Measurements from ENCODE around the gene MAPK10.
"Not testable (repeated sequence)": the region's sequence is repeated elsewhere in the genome, so short reads cannot be mapped to it uniquely, and the experiment has no call there.

The MAPK10 gene

GRCh38 chr4:86334020-86334750 is 25.7 kb downstream of the MAPK10 start:
- DNase-seq = no peak

GRCh38 chr4:86333236-86333635 is 26.6 kb downstream of the MAPK10 start:
- no peak for DNase-seq

GRCh38 chr4:86330961-86331742 is 28.7 kb downstream of the MAPK10 start:
- no peak for DNase-seq

GRCh38 chr4:86330411-86330810 is 29.4 kb downstream of the MAPK10 start:
- not testable (repeated sequence) for DNase-seq

- no peak for DNase-seq
Measured at GRCh38 chr4:86329431-86329830, 30.4 kb downstream of the MAPK10 start.

GRCh38 chr4:86326400-86326799 is 33.5 kb downstream of the MAPK10 start:
- no peak for DNase-seq

GRCh38 chr4:86319390-86319789 is 40.5 kb downstream of the MAPK10 start:
- no peak for DNase-seq

- no peak for DNase-seq
Measured at GRCh38 chr4:86315579-86315978, 44.3 kb downstream of the MAPK10 start.

GRCh38 chr4:86313656-86314055 is 46.2 kb downstream of the MAPK10 start:
- no peak for DNase-seq

- no peak for DNase-seq
Measured at GRCh38 chr4:86307432-86307831, 52.4 kb downstream of the MAPK10 start.

- no peak for DNase-seq
Measured at GRCh38 chr4:86306816-86307215, 53.0 kb downstream of the MAPK10 start.

GRCh38 chr4:86302830-86303229 is 57.0 kb downstream of the MAPK10 start:
- no peak for DNase-seq

- DNase-seq = peak; percentile 83
Measured at GRCh38 chr4:86302251-86302650, 57.6 kb downstream of the MAPK10 start.

- no peak for DNase-seq
Measured at GRCh38 chr4:86300516-86300915, 59.3 kb downstream of the MAPK10 start.

- no peak for DNase-seq
Measured at GRCh38 chr4:86296865-86297264, 63.0 kb downstream of the MAPK10 start.

GRCh38 chr4:86294883-86295282 is 65.0 kb downstream of the MAPK10 start:
- no peak for DNase-seq

- DNase-seq = no peak
Measured at GRCh38 chr4:86291180-86291579, 68.7 kb downstream of the MAPK10 start.

- no peak for DNase-seq
Measured at GRCh38 chr4:86286726-86287125, 73.1 kb downstream of the MAPK10 start.

GRCh38 chr4:86283371-86283770 is 76.5 kb downstream of the MAPK10 start:
- no peak for DNase-seq

- DNase-seq = no peak
Measured at GRCh38 chr4:86280246-86280645, 79.6 kb downstream of the MAPK10 start.

GRCh38 chr4:86279293-86279960 is 80.4 kb downstream of the MAPK10 start:
- DNase-seq = no peak

GRCh38 chr4:86278126-86278525 is 81.7 kb downstream of the MAPK10 start:
- no peak for DNase-seq

GRCh38 chr4:86274642-86275041 is 85.2 kb downstream of the MAPK10 start:
- no peak for DNase-seq

GRCh38 chr4:86272669-86273068 is 87.2 kb downstream of the MAPK10 start:
- no peak for DNase-seq

All from NCI-H2029 treated with DMSO at 0.1 percent for 48 hours (cell line).